HEK293 (cell line): ENCODE results near the gene TBC1D14.

Experiments
- FEZF1 ChIP-seq: fragments of 450-650 bp; formaldehyde crosslinking; IDR thresholded peaks from 2 replicates; pipeline ENCODE4 v1.5.1; 2016; ENCODE audit warnings: missing biosample characterization, missing genetic modification characterization
- GFI1B ChIP-seq: fragments of 450-650 bp; formaldehyde crosslinking; IDR thresholded peaks from 2 replicates; pipeline ENCODE4 v1.5.1; 2016; ENCODE audit warnings: missing biosample characterization, missing genetic modification characterization
- KLF10 ChIP-seq: fragments of 450-650 bp; IDR thresholded peaks from 2 replicates; pipeline ENCODE4 v1.5.1; 2018; ENCODE audit warnings: missing biosample characterization, mild to moderate bottlenecking, missing genetic modification characterization
- ZNF138 ChIP-seq: fragments of 450-650 bp; formaldehyde crosslinking; IDR thresholded peaks from 2 replicates; pipeline ENCODE4 v1.5.1; 2016; ENCODE audit warnings: missing biosample characterization, missing genetic modification characterization, borderline replicate concordance
- ZNF239 ChIP-seq: fragments of 450-650 bp; formaldehyde crosslinking; IDR thresholded peaks from 2 replicates; pipeline ENCODE4 v1.5.1; 2016; ENCODE audit warnings: missing biosample characterization, missing genetic modification characterization
- ZNF513 ChIP-seq: fragments of 450-650 bp; IDR thresholded peaks from 2 replicates; pipeline ENCODE4 v1.5.1; 2018; ENCODE audit warnings: missing biosample characterization, missing genetic modification characterization
- TF ChIP-seq, protein P1 (sequence below): fragments of 450-650 bp; formaldehyde crosslinking; IDR thresholded peaks from 2 replicates; pipeline ENCODE4 v1.5.1; 2017; ENCODE audit warnings: missing biosample characterization, missing genetic modification characterization
- TF ChIP-seq, protein P2 (sequence below): fragments of 450-650 bp; formaldehyde crosslinking; IDR thresholded peaks from 2 replicates; pipeline ENCODE4 v1.5.1; 2016; ENCODE audit warnings: missing biosample characterization, missing genetic modification characterization, low read depth
- TF ChIP-seq, protein P3 (sequence below): fragments of 450-650 bp; formaldehyde crosslinking; IDR thresholded peaks from 2 replicates; pipeline ENCODE4 v1.5.1; 2016; ENCODE audit warnings: missing biosample characterization, missing genetic modification characterization
- TF ChIP-seq, protein P4 (sequence below): fragments of 450-650 bp; formaldehyde crosslinking; IDR thresholded peaks from 2 replicates; pipeline ENCODE4 v1.5.1; 2016; ENCODE audit warnings: missing biosample characterization, missing genetic modification characterization

DNA sequence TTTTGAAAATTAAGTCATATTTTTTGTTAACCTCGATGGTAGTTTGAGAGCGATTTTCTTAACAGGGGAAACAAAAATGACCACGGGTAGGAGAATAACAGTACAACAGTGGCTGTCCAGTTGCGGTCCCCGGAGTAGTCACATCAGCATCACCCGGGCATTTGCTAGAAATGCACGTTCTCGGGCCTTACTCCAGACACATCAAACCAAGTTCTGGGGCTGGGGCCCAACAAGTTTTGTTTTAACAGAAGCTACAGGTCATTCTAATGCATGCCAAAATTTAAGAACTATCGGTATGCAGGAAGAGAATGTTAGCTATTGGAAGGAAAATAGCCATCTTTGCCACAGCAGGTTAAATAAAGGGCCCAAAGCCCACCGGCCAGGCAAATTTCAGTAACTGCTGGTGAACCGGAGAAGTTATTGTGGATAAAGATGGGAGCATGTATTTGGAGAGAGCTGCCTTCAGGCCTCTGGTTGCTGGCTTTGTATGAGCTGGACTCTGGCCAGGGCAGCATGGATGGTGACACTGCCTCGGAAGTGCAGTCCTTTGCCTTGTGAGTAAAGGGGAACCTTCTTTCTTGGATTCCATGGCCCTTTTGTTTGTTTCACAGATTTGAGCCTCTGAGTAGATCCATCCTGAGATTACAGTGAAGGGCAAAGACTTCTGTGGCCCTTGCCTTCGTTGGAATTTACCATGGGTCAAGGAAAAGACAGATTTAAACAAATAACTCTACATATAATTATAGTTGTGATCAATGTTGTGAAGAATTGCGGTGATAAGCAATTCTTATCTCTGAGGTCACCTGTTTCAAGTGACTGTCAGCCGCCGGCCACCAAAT, 62.1 kb downstream of the TBC1D14 start:
- TF ChIP-seq, protein P1, sequence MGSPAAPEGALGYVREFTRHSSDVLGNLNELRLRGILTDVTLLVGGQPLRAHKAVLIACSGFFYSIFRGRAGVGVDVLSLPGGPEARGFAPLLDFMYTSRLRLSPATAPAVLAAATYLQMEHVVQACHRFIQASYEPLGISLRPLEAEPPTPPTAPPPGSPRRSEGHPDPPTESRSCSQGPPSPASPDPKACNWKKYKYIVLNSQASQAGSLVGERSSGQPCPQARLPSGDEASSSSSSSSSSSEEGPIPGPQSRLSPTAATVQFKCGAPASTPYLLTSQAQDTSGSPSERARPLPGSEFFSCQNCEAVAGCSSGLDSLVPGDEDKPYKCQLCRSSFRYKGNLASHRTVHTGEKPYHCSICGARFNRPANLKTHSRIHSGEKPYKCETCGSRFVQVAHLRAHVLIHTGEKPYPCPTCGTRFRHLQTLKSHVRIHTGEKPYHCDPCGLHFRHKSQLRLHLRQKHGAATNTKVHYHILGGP (tag by site-specific recombination) = no peak
- TF ChIP-seq, protein P2, sequence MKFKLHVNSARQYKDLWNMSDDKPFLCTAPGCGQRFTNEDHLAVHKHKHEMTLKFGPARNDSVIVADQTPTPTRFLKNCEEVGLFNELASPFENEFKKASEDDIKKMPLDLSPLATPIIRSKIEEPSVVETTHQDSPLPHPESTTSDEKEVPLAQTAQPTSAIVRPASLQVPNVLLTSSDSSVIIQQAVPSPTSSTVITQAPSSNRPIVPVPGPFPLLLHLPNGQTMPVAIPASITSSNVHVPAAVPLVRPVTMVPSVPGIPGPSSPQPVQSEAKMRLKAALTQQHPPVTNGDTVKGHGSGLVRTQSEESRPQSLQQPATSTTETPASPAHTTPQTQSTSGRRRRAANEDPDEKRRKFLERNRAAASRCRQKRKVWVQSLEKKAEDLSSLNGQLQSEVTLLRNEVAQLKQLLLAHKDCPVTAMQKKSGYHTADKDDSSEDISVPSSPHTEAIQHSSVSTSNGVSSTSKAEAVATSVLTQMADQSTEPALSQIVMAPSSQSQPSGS (tag by site-specific recombination) = no peak
- TF ChIP-seq, protein P3, sequence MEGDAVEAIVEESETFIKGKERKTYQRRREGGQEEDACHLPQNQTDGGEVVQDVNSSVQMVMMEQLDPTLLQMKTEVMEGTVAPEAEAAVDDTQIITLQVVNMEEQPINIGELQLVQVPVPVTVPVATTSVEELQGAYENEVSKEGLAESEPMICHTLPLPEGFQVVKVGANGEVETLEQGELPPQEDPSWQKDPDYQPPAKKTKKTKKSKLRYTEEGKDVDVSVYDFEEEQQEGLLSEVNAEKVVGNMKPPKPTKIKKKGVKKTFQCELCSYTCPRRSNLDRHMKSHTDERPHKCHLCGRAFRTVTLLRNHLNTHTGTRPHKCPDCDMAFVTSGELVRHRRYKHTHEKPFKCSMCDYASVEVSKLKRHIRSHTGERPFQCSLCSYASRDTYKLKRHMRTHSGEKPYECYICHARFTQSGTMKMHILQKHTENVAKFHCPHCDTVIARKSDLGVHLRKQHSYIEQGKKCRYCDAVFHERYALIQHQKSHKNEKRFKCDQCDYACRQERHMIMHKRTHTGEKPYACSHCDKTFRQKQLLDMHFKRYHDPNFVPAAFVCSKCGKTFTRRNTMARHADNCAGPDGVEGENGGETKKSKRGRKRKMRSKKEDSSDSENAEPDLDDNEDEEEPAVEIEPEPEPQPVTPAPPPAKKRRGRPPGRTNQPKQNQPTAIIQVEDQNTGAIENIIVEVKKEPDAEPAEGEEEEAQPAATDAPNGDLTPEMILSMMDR (tag by site-specific recombination) = no peak
- TF ChIP-seq ZNF239 (tag by site-specific recombination) (no peak), ZNF513 (tag by site-specific recombination) (no peak), ZNF138 (tag by site-specific recombination) (no peak), KLF10 (tag by site-specific recombination) (no peak), GFI1B (tag by site-specific recombination) (no peak), FEZF1 (no peak)
- TF ChIP-seq, protein P4, sequence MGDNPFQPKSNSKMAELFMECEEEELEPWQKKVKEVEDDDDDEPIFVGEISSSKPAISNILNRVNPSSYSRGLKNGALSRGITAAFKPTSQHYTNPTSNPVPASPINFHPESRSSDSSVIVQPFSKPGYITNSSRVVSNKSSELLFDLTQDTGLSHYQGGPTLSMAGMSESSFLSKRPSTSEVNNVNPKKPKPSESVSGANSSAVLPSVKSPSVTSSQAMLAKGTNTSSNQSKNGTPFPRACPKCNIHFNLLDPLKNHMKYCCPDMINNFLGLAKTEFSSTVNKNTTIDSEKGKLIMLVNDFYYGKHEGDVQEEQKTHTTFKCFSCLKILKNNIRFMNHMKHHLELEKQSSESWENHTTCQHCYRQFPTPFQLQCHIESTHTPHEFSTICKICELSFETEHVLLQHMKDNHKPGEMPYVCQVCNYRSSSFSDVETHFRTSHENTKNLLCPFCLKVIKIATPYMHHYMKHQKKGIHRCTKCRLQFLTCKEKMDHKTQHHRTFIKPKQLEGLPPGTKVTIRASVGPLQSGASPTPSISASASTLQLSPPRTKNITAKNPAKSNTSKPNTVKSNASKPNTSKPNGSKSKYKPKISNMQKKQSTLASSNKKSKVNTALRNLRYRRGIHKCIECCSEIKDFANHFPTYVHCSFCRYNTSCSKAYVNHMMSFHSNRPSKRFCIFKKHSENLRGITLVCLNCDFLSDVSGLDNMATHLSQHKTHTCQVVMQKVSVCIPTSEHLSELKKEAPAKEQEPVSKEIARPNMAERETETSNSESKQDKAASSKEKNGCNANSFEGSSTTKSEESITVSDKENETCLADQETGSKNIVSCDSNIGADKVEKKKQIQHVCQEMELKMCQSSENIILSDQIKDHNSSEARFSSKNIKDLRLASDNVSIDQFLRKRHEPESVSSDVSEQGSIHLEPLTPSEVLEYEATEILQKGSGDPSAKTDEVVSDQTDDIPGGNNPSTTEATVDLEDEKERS = no peak
